Neural cell (in vitro differentiated cells): ENCODE results near the gene E2F1. TPM values are rescaled to one million over a fixed set of nuclear protein-coding genes. Genes with fewer than 3 reads are reported as not detected.
"Not testable (repeated sequence)": the region's sequence is repeated elsewhere in the genome, so short reads cannot be mapped to it uniquely, and the experiment has no call there.

Source experiments
- H2AFZ ChIP-seq: fragments of 200-600, 300-800 bp; sonication (generic), shearing (Covaris generic); 2 replicates; pipeline ENCODE4 v1.6.0; 2014; ENCODE audit warnings: low read depth, mild to moderate bottlenecking, antibody characterized with exemption, low read length, moderate library complexity
- H3F3A ChIP-seq: fragments of 200-600 bp; shearing (Covaris generic); 2 replicates; pipeline ENCODE4 v1.6.1; 2016; ENCODE audit warnings: mild to moderate bottlenecking, moderate library complexity, mixed read lengths, antibody characterized with exemption, low read length; ENCODE audit not compliant: insufficient read depth, poor library complexity, severe bottlenecking
- H3K27ac ChIP-seq: fragments of 200-600, 300-800 bp; sonication (generic), shearing (Covaris generic); 2 replicates; pipeline ENCODE4 v1.5.1; 2014; ENCODE audit warnings: mild to moderate bottlenecking, low read length, moderate library complexity
- H3K27me3 ChIP-seq: fragments of 300-800, 200-600 bp; sonication (generic), shearing (Covaris generic); 2 replicates; pipeline ENCODE4 v1.6.0; 2014; ENCODE audit warnings: mild to moderate bottlenecking, low read depth, low read length, moderate library complexity; ENCODE audit not compliant: insufficient read depth
- H3K36me3 ChIP-seq: fragments of 300-800, 200-600 bp; sonication (generic), shearing (Covaris generic); 2 replicates; pipeline ENCODE4 v1.5.1; 2014; ENCODE audit warnings: mild to moderate bottlenecking, antibody characterized with exemption, low read length, moderate library complexity; ENCODE audit not compliant: insufficient read depth
- H3K4me2 ChIP-seq: fragments of 300-800, 200-600 bp; sonication (generic), shearing (Covaris generic); 2 replicates; pipeline ENCODE4 v1.6.0; 2014; ENCODE audit warnings: mild to moderate bottlenecking, low read length
- H3K4me3 ChIP-seq: fragments of 300-800, 200-600 bp; sonication (generic), shearing (Covaris generic); 2 replicates; pipeline ENCODE4 v1.5.1; 2014; ENCODE audit warnings: mild to moderate bottlenecking, low read length, moderate library complexity
- H3K79me2 ChIP-seq: fragments of 200-600 bp; shearing (Covaris generic); replicated peaks from 2 replicates; pipeline ENCODE4 v1.6.0; 2014; ENCODE audit warnings: mild to moderate bottlenecking, low read length, moderate library complexity; ENCODE audit not compliant: insufficient read depth
- H3K9ac ChIP-seq: fragments of 300-800, 200-600 bp; sonication (generic), shearing (Covaris generic); 2 replicates; pipeline ENCODE4 v1.6.1; 2016; ENCODE audit warnings: mild to moderate bottlenecking, low read length, mixed read lengths
- H3K9me2 ChIP-seq: fragments of 200-600 bp; shearing (Covaris generic); 2 replicates; pipeline ENCODE4 v1.6.1; 2016; ENCODE audit warnings: mild to moderate bottlenecking, low read length, mixed read lengths; ENCODE audit not compliant: insufficient read depth
- H3K9me3 ChIP-seq: fragments of 200-600, 300-800 bp; sonication (generic), shearing (Covaris generic); 2 replicates; pipeline ENCODE4 v1.6.1; 2016; ENCODE audit warnings: mild to moderate bottlenecking, mixed run types, low read length, moderate library complexity, mixed read lengths
- H4K20me1 ChIP-seq: fragments of 200-600 bp; shearing (Covaris generic); 2 replicates; pipeline ENCODE4 v1.6.1; 2016; ENCODE audit warnings: mild to moderate bottlenecking, mixed run types; ENCODE audit not compliant: insufficient read depth
- CTCF ChIP-seq: fragments of 450-650 bp; IDR thresholded peaks from 2 replicates; pipeline ENCODE4 v1.5.1; 2014; ENCODE audit warnings: antibody characterized with exemption, mild to moderate bottlenecking, moderate library complexity; ENCODE audit not compliant: poor library complexity, severe bottlenecking
- EP300 ChIP-seq: fragments of 450-650 bp; conservative IDR thresholded peaks from 2 replicates; pipeline ENCODE4 v1.6.1; 2014; ENCODE audit warnings: antibody characterized with exemption, mild to moderate bottlenecking, moderate library complexity; ENCODE audit not compliant: poor library complexity, severe bottlenecking
- EZH2 ChIP-seq: fragments of 200-600, 300-800 bp; shearing (Covaris generic), sonication (generic); IDR thresholded peaks from 2 replicates; pipeline ENCODE4 v1.6.1; 2014; ENCODE audit warnings: antibody characterized with exemption, low read length, borderline replicate concordance, mild to moderate bottlenecking; ENCODE audit not compliant: insufficient read depth, poor library complexity, severe bottlenecking
- MXI1 ChIP-seq: fragments of 450-650 bp; conservative IDR thresholded peaks from 2 replicates; pipeline ENCODE4 v1.6.1; 2014; ENCODE audit warnings: antibody characterized with exemption, mild to moderate bottlenecking; ENCODE audit not compliant: poor library complexity, severe bottlenecking
- POLR2AphosphoS5 ChIP-seq: IDR thresholded peaks from 2 replicates; pipeline ENCODE4 v1.6.1; 2012
- RAD21 ChIP-seq: fragments of 450-650 bp; conservative IDR thresholded peaks from 2 replicates; pipeline ENCODE4 v1.6.1; 2014; ENCODE audit warnings: antibody characterized with exemption, mild to moderate bottlenecking, moderate library complexity
- SMC3 ChIP-seq: fragments of 450-650 bp; conservative IDR thresholded peaks from 2 replicates; pipeline ENCODE4 v1.6.1; 2014; ENCODE audit warnings: antibody characterized with exemption, mild to moderate bottlenecking, moderate library complexity; ENCODE audit not compliant: poor library complexity
- TAF1 ChIP-seq: IDR thresholded peaks from 2 replicates; pipeline ENCODE4 v1.6.1; 2012; ENCODE audit warnings: low read depth
- polyA plus RNA-seq: library from polyadenylated mRNA; depleted of rRNA; stranded (reverse); fragments of >200 nt; gene quantifications from 2 replicates; pipeline ENCODE4 v1.2.3, GENCODE V29; 2014
- TF ChIP-seq, protein P1 (sequence below): IDR thresholded peaks from 2 replicates; pipeline ENCODE4 v1.6.1; 2012; ENCODE audit warnings: borderline replicate concordance

E2F1 gene
- polyA plus RNA-seq, 1 donor from 2014 or later, result 2.3 TPM

DNA sequence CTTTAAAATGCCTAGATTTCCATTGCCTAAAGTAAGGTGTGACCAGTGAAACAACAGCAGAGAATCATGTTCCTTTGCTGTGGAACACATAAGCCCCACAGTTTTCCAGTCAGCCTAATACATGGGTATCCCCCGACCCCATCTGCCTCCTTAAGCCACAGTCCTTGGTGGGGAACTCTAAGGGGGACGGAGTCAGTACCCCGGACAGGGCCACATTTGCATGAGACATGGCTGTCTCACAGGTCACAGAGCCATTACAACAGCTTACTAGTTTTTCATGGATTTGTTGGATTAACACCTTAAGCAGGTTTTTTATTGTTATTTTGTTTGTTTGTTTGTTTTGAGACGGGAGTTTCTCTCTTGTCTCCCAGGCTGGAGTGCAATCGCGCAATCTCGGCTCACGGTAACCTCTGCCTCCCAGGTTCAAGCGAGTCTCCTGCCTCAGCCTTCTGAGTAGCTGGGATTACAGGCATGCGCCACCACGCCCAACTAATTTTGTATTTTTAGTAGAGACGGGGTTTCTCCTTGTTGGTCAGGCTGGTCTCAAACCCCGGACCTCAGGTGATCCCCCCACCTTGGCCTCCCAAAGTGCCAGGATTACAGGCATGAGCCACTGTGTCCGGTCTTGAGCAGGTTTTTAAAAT lies 39.1 kb downstream of the E2F1 start:
- H4K20me1 ChIP-seq, H3F3A ChIP-seq, H3K27ac ChIP-seq, H3K4me3 ChIP-seq, H2AFZ ChIP-seq, H3K79me2 ChIP-seq, H3K4me2 ChIP-seq, H3K27me3 ChIP-seq, H3K9ac ChIP-seq, H3K9me2 ChIP-seq, H3K9me3 ChIP-seq, H3K36me3 ChIP-seq: not testable (repeated sequence)

- no peak overlapping the region for H3K9ac ChIP-seq
- H2AFZ ChIP-seq, result no peak overlapping the region
- H3K4me2 ChIP-seq, result no peak overlapping the region
- peaks cover 6% of the 10 kb centered on the region for H3K36me3 ChIP-seq
- H3F3A ChIP-seq, result no peaks in the 10 kb centered on the region
- H3K9me3 ChIP-seq, result no peaks in the 10 kb centered on the region
- H3K79me2 ChIP-seq, result no peaks in the 10 kb centered on the region
- H3K27me3 ChIP-seq, result no peaks in the 10 kb centered on the region
- H3K9me2 ChIP-seq, result no peaks in the 10 kb centered on the region
- H3K4me3 ChIP-seq, result no peak overlapping the region
- no peak for TF ChIP-seq MXI1
- TF ChIP-seq, protein P1, sequence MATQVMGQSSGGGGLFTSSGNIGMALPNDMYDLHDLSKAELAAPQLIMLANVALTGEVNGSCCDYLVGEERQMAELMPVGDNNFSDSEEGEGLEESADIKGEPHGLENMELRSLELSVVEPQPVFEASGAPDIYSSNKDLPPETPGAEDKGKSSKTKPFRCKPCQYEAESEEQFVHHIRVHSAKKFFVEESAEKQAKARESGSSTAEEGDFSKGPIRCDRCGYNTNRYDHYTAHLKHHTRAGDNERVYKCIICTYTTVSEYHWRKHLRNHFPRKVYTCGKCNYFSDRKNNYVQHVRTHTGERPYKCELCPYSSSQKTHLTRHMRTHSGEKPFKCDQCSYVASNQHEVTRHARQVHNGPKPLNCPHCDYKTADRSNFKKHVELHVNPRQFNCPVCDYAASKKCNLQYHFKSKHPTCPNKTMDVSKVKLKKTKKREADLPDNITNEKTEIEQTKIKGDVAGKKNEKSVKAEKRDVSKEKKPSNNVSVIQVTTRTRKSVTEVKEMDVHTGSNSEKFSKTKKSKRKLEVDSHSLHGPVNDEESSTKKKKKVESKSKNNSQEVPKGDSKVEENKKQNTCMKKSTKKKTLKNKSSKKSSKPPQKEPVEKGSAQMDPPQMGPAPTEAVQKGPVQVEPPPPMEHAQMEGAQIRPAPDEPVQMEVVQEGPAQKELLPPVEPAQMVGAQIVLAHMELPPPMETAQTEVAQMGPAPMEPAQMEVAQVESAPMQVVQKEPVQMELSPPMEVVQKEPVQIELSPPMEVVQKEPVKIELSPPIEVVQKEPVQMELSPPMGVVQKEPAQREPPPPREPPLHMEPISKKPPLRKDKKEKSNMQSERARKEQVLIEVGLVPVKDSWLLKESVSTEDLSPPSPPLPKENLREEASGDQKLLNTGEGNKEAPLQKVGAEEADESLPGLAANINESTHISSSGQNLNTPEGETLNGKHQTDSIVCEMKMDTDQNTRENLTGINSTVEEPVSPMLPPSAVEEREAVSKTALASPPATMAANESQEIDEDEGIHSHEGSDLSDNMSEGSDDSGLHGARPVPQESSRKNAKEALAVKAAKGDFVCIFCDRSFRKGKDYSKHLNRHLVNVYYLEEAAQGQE, result no peak
- no peak for TF ChIP-seq SMC3
- no peak for TF ChIP-seq EP300
- TF ChIP-seq EZH2, result no peak
- TF ChIP-seq TAF1, result no peak
- no peak for TF ChIP-seq CTCF
- TF ChIP-seq POLR2AphosphoS5, result no peak
- TF ChIP-seq RAD21, result no peak
- no peaks in the 10 kb centered on the region for H4K20me1 ChIP-seq
- no peak overlapping the region for H3K27ac ChIP-seq
Observed at GRCh38 chr20:33646191-33646590, 40.0 kb downstream of the E2F1 start.

DNA sequence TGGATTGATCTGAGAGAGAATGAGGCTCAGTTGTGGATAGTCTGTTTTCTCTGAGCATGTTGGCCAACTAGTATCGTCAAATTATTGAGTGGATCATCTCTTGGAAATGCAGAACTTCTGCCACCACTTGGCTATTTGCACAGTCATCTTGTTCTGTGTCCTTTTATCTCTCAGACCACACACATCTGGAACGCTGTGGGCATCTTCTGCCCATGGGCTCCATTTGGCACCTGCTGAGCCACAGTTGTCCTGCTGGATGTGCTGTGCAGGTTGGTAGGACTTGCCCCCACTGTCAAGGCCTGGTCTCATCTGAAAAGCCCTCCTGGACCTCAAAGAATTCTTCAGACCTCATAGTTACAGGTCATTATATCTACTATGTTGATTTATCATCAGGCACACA lies 40.8 kb downstream of the E2F1 start:
- no peak overlapping the region for H3K9ac ChIP-seq
- TF ChIP-seq CTCF (no peak), POLR2AphosphoS5 (no peak), MXI1 (no peak), EP300 (no peak), RAD21 (no peak), EZH2 (no peak), SMC3 (no peak), TAF1 (no peak)
- TF ChIP-seq, protein P1, result no peak
- no peaks in the 10 kb centered on the region for H3F3A ChIP-seq
- no peak overlapping the region for H3K4me2 ChIP-seq
- H4K20me1 ChIP-seq, result no peaks in the 10 kb centered on the region
- H2AFZ ChIP-seq, result no peak overlapping the region
- no peaks in the 10 kb centered on the region for H3K9me3 ChIP-seq
- no peaks in the 10 kb centered on the region for H3K27me3 ChIP-seq
- no peaks in the 10 kb centered on the region for H3K9me2 ChIP-seq
- no peak overlapping the region for H3K27ac ChIP-seq
- H3K4me3 ChIP-seq, result no peak overlapping the region
- H3K36me3 ChIP-seq, result peaks cover 6% of the 10 kb centered on the region
- H3K79me2 ChIP-seq, result no peaks in the 10 kb centered on the region
